ENCODE results near the gene DNAJC5.
"Not testable (repeated sequence)": the region's sequence is repeated elsewhere in the genome, so short reads cannot be mapped to it uniquely, and the experiment has no call there.

Gene DNAJC5

DNA sequence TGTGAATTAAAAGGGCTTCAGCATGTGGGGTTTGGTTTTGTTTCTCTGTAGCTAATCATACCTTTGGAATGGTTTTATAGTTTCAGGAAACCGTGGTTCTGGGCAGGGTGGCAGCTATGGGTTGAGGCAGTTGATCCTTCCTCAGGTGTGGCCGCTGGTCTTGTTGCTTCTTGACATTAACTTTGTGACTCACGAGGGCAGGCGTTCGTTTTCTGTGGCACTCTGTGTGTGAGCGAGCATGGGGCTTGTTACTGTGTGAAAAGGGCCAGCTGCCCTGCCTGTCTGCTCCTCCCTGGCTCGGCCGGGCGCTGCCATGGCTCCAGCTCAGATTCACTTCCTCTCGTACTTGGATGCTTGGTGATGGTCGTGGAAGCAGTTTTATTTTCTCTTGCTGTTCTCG is 16.2 kb downstream of the DNAJC5 start:
- no peak for DNase-seq (ENCODE audit: low spot score)

DNA sequence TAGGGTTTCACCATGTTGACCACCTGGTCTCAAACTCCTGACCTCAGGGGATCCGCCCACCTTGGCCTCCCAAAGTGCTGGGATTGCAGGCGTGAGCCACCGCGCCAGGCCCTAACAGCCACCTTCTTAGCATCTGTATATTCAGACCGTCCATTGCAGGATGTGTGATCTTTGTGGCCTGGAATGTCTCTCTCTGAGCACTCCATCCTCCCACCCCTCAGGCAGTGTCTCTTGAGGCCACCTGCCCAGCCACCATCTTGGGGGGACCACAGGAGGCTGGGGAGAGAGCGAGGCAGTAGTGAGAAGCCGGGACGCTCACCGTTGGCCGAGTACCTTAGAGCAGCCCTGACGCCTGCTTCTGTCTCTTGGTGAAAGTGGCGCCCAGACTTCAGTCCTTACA is 18.8 kb downstream of the DNAJC5 start:
- no peak for DNase-seq (ENCODE audit: low spot score)

DNA sequence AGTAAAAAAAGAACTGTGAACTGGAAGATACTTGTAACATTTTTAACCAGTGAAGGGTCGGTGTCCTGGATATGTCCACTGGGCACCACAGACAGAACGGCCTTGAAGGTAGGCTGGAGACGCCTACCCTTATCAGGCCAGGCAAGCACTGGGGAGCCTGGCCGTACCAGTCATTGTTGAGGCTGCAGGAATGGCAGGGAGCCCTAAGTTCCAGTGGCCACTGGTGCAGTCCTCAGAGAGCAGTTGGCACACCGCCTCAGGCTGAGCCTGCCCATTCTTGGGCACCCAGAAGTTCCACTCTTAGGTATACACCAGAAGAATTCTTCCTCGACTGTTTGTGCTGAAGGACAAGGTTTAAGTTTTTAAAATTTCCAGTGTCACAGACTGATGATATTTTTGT is 20.5 kb downstream of the DNAJC5 start:
- no peak for DNase-seq (ENCODE audit: low spot score)

DNA sequence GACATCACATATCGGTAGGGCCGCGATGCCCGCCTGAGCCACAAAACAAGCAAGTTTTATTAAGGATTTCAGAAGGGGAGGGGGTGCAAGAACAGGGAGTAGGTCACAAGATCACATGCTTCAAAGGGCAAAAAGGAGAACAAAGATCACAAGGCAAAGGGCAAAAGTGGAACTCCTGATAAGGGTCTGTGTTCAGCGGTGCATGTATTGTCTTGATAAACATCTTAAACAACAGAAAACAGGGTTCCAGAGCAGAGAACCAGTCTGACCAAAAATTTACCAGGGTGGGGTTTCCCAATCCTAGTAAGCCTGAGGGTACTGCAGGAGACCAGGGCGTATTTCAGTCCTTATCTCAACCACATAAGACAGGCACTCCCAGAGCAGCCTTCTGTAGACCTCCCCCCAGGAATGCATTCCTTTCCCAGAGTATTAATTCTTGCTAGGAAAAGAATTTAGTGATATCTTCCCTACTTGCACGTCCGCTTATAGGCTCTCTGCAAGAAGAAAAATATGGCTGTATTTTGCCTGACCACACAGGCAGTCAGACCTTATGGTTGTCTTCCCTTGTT is 21.5 kb downstream of the DNAJC5 start:
- DNase-seq (ENCODE audit: low spot score), result not testable (repeated sequence)

DNA sequence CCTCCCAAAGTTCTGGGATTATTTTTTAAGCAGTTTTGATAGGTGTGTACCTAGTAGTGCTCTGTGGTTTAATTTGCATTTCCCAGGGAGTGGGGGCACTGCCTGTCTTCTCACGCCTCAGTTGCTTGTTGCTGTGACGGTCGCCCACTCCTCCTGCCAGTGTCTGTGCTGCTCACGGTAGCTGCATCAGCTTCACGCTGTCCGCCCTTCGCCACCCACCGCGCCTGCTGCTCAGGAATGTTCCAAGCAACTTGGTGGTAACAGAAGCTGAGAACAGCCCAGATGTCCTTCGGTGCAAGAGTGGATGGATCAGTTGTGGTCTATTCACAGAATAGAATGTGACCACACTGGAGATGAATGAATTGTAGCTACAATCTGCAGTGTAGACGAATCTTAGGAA is 22.9 kb downstream of the DNAJC5 start:
- no peak for DNase-seq (ENCODE audit: low spot score)

DNA sequence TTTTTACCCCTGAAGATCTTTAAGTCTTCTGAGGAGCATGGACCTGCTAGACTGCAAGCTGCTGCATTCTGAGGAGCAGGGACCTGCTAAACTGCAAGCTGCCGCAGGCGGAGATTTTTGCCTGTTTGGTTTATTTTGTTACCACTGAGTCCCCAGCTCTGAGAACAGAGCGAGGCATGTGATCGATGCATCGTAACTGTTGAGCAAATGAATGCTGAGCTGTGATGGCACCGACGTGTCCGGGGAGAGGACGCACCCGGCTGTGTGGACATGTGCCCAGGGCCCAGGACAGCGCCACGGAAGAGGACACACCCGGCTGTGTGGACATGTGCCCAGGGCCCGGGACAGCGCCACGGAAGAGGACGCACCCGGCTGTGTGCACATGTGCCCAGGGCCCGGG is 24.2 kb downstream of the DNAJC5 start:
- DNase-seq (ENCODE audit: low spot score), result no peak

DNA sequence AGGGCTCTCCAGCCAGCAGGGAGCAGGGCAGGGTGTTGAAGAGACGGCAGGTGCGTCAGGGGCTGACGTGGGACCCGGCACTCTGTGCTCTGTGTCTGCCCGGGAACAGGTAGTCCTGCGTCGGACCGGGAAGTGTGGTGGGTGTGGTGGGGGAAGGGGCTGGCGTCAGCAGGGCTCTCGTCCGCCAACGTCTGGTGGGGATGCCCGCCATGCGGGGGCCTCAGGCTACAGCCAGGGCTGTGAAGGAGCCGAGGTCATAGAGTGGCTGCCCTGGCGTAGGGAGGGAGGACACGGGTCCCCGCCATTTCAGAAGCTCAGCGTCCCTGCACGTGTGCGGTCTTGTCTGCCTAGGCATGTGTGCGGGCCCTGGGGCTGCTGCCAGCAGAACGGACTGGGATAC is 25.3 kb downstream of the DNAJC5 start:
- DNase-seq (ENCODE audit: low spot score), result no peak

DNA sequence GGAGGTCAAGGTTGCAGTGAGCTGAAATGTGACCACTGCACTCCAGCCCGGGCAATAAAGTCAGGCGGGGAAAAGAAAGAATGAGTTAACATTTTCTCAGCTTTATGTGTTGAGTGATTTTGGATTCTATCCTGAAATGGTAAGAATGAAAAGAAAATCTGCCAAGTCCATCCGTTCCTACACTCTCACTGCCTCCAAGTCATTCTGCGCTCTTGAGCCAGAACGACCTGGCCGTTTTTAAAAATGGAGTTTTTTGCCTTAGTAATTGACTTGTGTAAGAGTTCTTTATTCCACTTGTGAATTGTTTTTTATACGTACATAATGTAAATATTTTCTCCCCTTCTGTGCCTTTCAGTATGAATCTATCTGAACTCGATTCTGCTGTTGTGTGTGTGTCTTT is 28.7 kb downstream of the DNAJC5 start:
- no peak for DNase-seq (ENCODE audit: low spot score)

DNA sequence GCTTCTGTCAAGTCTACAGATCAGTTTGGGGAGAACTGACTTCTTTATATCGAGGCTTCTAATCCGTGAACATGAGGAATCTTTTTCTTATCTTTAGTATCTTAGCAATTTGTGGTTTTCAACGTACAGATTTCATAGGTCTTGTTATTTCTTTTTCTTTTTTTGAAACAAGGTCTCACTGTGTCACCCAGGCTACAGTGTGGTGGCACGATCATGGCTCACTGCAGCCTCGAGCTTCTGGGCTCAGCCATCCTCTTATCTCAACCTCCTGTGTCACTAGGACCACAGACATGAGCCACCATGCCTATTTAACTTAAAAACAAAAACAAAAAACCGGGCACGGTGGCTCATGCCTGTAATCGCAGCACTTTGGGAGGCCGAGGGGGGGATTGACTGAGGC is 29.3 kb downstream of the DNAJC5 start:
- no peak for DNase-seq (ENCODE audit: low spot score)

DNA sequence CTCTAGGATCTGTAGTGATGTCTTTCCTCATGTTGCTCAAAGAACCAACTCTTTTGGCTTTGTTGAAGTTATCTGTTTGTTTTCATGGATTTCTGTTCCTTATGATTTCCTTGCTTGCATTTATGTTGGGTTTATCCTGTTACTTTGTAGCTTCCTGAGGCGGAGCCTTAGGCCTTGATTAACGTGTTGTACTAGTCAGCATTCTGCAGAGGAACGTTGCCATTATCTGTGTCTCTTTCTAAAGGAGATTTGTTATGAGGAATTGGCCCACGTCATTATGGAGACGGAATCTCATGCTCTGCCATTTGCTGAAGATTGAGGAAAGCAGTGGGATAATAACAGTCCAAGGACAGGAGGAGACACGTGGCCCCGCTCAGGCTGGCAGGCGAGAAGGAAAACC is 31.4 kb downstream of the DNAJC5 start:
- DNase-seq (ENCODE audit: low spot score), result no peak

DNA sequence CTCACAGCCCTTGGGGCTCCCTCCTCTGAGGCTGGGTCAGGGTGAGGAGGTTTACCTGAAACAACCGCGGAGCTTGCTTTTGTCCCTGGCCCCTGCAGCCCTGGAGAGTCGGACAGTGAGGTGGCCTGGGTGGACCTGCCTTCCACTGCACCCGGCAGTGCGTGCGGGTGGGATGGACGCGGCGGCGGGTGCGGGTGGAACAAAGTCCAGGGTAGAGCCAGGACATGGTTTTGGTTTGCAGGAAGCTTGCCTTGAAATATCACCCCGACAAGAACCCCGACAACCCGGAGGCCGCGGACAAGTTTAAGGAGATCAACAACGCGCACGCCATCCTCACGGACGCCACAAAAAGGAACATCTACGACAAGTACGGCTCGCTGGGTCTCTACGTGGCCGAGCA is 34.1 kb downstream of the DNAJC5 start:
- DNase-seq (ENCODE audit: low spot score), result no peak

DNA sequence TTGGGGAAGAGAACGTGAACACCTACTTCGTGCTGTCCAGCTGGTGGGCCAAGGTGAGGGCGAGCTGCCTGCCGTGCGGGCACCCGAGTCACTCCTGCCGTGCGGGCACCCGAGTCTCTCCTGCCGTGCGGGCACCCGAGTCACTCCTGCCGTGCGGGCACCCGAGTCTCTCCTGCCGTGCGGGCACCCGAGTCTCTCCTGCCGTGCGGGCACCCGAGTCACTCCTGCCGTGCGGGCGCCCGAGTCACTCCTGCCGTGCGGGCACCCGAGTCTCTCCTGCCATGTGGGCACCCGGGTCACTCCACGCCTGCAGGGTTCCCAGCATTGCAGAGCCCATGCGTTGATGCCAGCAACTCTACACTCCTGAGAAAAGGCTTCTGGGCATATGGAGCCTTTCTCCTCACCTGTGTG is 34.6 kb downstream of the DNAJC5 start:
- not testable (repeated sequence) for DNase-seq (ENCODE audit: low spot score)

DNA sequence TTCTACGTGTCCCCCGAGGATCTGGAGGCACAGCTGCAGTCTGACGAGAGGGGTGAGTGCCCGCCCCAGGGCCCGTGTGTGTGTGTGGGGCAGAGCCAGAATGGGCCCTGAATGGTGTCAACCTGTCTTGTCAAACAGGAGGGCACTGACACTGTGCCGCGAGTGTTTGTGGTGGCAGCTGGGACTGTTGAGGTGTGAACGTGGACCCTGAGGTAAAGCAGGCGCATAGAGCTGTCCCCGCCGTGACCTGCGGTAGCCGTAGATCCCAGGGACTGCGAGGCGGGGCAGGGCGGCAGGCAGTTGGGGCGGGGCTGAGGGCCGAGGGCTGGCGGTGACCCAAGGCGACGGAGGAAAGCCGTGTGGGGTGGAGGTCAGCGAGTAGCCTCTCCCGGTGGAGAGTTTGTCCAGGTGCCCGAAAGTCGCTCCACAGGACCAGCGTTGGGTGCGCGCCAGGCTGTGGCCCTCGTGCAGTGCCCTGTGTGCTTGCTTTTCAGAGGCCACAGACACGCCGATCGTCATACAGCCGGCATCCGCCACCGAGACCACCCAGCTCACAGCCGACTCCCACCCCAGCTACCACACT is 36.1 kb downstream of the DNAJC5 start:
- DNase-seq (ENCODE audit: low spot score), result no peak

DNA sequence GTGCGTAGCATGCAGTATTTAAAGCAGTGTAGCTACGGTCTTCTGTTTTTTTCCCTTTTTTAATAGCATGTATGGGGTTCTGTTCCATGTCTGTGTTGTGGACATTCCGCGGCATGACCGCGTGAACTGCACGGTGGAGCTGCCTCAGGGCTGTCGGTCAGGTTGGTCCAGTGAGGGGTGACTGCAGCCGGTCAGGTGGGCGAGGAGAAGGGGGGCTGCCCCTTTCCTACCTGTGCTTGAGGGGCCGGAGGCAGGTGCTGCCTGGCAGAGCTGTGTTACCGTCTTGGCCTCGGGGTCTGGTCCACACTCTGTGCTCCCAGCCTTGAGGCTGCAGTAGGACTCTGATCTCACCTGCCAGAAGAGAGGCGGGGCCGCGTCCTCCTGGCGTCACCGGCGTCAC is 36.8 kb downstream of the DNAJC5 start:
- no peak for DNase-seq (ENCODE audit: low spot score)

DNA sequence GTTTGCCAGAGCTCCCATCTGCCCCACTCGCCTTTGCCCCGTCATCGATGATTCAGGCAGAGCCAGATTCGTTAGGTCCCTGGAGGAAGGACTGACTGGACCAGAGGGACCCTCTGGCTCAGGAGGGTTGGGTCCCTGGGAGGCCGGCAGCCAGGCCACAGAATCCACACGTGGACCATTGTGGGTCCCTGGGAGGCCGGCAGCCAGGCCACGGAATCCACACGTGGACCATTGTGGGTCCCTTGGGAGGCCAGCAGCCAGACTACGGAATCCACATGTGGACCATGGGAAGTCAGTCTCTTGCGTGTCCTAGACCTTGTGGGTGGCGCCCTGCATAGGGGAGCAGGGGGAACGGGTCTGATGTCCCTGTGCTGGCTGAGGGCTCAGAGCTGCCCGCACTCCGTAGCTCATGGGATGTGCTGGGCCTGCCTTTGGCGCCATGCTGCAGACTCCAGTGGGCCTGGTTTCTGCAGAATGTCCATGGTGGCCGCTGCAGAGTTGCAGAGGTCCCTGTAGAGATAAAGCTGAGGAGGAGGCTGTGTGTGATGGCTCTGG is 37.8 kb downstream of the DNAJC5 start:
- DNase-seq (ENCODE audit: low spot score), result no peak

DNA sequence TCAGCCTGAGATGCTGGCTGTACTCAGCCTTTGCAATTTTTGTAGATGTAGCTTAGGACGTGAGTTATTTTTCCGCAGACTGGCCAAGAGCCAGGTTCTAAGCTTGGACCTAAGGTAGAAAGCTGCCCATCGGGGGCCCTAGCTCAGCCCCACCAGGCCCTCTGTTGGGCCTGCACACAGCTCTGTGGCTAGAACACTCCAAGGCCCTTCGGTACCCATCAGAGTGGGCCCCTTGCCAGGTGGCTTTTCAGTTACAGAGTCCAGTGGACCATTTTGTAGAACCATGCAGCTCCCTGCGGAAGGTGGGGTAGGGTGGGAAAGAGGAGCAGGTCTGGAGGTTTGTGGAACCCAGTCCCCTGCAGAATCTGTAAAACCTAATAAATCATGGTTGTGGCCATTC is 38.7 kb downstream of the DNAJC5 start:
- DNase-seq (ENCODE audit: low spot score), result no peak

DNA sequence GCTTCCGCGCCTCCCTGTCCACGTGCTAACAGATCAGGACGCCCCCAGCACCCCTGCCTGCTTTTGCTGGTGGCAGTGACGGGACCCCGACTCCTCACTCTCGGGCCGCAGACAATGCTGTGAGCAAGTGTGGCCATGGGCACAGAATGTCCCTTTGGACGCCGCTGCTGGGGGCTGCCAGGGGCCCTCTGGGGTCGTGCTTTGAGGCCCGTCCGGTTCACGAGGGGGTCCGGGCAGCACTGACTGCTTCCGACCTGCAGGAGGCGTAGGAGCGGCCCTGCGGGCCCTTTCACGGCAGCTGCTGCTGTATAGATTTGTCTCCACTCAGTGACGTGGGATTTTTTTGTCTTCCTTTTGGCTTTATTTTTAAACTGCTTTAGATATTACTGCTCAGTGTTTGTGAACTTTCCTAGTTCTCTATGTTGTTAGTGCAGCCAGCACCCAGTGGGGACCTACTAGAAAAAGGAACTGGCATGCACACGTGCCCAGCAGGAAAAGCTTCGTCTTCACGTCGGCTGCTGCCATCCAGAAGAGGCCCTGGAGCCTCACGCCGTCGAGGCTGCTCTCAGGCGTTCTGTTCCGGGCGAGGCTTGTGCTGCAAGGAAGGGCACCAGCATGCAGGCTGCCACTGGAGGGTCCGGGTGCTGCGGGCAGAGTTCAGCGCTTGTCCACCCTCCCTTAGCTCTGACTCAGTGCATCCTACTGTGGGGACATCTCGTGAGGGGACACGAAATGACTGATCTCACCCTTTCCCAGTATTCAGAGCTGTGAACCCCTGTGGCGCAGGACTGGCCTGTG is 39.5 kb downstream of the DNAJC5 start:
- DNase-seq (ENCODE audit: low spot score), result no peak

DNA sequence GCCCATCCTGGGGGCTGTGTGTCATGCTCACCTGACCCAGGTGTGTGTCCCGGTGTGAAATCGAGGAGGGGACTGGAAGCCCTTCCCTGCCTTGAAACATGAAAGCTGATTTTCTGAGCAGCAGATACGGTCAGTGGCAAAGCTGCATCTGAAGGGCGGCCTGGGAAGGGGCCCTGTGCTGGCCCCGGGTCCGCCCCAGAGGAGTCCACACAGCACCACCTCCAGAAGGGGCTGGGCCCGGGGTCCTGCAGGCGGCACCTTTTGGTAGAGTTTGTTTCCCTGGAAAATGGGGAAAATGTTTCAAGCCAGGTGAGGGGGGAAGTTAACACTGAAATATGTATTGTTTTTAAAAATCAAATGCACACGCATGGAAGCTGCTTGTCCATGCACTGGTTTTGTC is 40.5 kb downstream of the DNAJC5 start:
- no peak for DNase-seq (ENCODE audit: low spot score)

DNA sequence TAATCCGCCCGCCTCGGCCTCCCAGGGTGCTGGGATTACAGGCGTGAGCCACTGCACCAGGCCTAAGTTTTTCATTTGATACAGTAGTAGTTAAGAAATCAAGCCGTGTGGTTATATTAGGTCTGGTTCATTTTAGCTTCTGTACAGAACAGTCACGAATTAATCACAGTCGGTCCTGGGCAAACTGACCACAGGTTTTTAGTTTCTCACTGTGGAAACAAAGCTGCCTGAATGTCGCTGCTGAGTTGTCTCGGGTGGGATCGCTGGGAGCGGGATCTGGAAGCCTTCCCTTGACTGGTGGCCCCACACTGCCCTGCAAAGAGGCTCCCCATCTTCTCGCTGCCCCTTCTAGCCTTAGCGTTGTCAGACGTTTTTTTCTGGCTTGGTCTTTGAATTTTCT is 42.7 kb downstream of the DNAJC5 start:
- DNase-seq (ENCODE audit: low spot score), result no peak

DNA sequence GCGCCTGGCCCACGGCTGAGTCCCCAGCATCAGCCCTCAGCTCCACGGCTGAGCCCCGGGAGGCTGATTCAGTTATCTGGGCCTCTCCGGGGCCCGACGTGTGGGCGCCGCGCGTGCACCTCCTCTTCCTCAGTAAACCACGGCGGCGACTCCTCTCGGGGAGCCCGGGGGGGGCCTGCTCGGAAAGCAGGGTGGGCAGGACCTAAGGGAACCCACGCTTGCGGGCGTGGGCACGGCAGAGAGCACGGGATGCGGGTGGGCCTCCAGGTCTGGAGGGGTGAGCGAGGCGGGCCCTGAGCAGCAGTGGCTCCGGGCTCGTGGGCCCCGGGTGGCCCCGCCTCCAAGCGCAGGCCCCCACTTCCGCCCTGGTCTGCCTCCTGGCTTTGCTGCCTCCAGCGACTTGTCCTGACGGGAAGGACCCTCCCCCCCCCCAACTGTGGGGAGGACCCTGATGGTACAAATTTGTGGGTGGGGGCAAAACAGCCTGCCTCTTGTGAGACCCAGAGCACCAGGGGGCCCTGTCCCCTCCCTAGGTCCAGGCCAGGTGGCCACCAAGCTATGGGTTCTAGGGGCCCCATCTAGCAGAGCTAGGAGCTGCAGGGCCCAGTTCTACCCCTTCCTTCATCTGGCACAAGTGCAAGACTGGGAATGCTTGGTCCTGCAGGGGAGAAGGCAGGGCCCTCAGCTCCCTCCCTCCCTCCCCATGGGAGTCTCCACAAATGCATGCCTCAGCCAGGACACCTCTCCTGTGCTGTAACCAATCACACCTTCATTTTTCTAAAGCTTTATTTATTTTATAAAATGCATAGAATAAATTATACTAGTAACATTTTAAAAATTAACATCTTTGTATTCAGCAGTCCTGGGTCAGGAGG is 44.4 kb downstream of the DNAJC5 start:
- no peak for DNase-seq (ENCODE audit: low spot score)

DNA sequence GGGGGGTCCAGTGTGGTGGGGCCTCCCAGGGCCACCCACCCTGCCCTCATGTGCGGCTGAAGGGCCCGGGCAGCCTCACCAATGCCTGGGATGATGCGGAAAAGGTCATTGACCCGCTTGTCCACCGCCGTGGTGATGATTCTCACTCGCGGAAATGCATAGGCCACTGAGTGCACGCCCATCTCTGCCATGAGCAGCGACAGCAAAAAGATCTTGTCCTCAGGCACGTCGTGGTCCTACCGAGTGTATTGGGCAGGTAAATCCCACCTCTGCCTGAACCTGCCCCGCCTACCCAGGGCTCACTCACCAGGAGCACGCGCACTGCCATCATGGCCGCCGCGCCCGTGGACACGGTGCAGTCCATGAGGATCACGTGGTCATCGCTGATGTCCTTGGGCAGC is 45.1 kb downstream of the DNAJC5 start:
- no peak for DNase-seq (ENCODE audit: low spot score)

DNA sequence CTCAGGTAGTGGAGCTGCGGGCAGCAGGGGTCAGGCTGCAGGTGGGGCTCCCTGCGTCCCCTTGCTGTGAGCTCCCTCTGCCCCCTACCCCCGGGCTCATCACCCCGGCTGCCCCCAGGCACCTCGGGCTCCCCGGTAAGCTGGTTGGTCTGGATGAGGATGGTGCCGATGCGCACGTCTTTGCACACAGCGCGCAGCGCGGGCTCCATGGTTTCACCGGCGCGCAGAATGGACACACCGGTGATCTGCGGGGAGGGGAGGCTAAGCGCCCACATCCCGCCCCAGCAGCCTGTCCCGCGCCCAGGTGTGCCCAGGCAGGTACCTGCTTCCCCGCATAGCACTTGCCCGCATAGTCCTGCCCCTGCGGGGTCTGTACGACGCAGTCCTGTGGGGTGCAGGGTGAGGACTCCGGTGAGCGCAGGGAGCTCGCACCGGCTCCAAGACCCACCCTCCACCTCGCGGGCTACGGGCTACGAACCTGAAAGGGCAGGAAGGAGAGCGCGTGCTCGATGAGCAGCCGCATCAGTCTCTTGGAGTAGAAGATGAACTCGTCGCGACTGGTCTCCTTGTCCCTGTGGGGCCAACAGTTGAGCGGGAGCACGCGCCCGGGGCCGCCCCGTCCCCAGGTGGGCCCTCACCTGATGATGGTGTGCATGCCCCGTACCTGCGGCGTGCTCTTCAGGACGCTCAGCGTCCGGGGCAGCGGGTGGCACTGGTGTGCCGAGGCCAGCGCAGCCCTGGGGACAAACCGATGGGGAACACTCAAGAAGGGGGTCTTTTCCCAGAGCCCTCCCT is 45.7 kb downstream of the DNAJC5 start:
- no peak for DNase-seq (ENCODE audit: low spot score)
